ENCODE measurements around the gene ZNF74.
A peak's percentile ranks its signal among the peaks of the same experiment; 100 is the strongest.

ZNF74 gene

GRCh38 chr22:20434264-20434751 is 40.4 kb downstream of the ZNF74 start:
- no peak for DNase-seq

GRCh38 chr22:20434773-20435172 is 40.8 kb downstream of the ZNF74 start:
- DNase-seq, result no peak

GRCh38 chr22:20435436-20436306 is 41.7 kb downstream of the ZNF74 start:
- DNase-seq, result no peak

- DNase-seq, result no peak
Measured at GRCh38 chr22:20436307-20436767, 42.4 kb downstream of the ZNF74 start.

DNA sequence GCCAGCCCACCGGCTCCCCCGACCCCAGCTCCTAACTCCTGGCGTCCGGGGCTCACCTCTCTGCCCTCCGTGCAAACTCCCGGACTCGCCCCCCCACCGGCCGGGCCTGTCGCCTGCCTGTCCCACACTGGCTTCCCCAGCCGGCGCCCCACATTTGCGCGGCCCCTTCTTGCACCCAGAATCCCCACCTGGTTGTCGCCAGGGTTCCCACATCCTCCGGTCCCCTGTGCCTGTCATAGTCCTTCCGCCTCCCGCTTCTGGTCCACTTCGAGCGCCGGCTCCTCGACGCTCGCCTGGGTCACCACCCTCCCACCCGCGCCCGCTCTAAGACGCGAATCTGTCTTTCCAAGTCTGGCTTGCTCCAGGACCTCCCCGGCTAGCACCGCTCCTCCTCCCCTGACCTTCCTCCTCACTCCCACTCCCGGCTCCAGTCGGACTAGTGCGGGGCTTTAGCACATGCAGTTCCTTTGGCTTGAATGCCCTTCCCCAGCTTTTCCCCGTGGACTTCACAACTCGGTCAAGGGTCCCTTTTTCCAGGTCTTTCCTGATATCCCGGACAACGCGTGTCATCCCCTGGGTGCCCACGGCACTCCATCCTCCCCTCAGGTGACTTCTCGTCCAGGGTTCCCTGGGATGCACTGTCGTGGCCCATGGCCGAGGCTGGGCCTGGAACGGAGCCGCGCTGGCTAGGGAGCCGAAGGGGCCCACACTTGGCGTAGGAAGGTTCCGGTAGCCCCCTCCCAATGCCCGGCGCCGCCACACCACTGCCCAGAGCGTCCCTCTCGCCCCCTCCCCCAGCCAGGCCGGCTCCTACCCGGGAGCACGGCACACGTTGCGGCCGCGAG is 43.0 kb downstream of the ZNF74 start:
- peak in 1 of 6 experiments; percentile 22 for DNase-seq

- no peak for DNase-seq
Measured at GRCh38 chr22:20437613-20438426, 43.9 kb downstream of the ZNF74 start, which contains the start of gene SCARF2. Gene SCARF2, minus strand, starts transcription at chr22:20437825. Its CDS starts 71 bp downstream, at chr22:20437754.

DNA sequence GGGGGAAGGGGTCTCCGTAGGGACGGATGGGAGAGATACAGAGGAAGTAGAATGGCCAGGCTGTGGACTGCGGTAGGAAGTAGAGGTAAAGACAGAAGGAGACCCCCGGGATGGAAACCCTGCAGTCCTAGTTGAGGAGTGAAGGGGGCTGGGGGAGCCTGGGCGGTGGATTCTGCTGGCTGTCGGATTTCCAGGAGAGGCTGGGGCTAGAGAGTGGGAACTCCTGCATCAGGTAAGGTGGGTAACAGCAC is 44.4 kb downstream of the ZNF74 start:
- no peak for DNase-seq

- DNase-seq, result no peak
Measured at GRCh38 chr22:20438678-20439492, 44.9 kb downstream of the ZNF74 start.

DNA sequence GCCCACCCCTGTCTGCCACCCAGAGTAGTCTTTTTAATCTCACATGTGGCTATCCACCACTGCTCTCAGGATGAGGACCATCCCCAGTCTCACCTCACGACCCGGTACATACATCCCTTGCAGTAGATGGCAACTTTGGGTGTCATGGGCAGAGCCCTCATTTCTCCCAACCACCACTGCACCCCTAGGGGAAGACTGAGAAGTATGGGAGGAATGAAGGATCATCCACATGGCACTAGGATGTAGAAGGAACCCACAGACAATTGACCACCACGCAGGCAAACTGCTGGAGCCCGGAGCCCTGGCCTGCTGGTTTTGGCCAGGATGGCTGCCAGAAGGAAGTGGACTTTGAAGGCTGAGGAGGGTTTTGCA is 45.6 kb downstream of the ZNF74 start:
- DNase-seq, result no peak

DNA sequence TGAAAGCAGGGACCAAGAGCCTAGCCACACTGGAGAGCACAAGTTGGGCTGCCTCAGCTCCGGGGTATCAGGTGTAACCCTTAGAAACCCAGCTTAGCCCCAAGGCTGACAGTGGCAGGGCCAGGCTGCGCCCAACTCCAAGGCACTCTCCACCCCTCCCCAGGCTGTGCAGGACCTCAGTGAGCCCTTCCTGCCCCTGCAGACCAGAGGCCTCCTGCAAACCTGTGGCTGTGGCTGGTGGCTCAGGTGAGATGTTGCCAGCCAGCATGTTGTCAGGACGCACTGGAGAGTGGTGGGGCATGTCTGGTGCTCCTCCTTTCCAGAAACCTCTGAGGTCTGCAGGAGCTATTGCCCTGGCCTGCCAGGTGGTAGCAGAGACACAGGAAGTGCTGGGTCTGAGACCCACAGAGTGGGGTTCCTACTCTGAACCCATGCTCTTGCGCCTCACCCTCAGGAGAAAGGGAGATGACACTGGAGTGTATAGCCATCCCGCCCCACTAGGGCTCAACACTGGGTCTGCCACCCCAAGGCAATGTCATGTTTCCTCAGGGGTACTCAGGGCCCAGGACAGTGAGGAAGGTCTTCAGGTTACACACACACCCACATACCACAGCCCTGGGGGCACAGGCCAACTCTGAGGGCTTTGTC is 46.1 kb downstream of the ZNF74 start:
- DNase-seq, result no peak

- no peak for DNase-seq
Measured at GRCh38 chr22:20440637-20441591, 47.0 kb downstream of the ZNF74 start.

DNA sequence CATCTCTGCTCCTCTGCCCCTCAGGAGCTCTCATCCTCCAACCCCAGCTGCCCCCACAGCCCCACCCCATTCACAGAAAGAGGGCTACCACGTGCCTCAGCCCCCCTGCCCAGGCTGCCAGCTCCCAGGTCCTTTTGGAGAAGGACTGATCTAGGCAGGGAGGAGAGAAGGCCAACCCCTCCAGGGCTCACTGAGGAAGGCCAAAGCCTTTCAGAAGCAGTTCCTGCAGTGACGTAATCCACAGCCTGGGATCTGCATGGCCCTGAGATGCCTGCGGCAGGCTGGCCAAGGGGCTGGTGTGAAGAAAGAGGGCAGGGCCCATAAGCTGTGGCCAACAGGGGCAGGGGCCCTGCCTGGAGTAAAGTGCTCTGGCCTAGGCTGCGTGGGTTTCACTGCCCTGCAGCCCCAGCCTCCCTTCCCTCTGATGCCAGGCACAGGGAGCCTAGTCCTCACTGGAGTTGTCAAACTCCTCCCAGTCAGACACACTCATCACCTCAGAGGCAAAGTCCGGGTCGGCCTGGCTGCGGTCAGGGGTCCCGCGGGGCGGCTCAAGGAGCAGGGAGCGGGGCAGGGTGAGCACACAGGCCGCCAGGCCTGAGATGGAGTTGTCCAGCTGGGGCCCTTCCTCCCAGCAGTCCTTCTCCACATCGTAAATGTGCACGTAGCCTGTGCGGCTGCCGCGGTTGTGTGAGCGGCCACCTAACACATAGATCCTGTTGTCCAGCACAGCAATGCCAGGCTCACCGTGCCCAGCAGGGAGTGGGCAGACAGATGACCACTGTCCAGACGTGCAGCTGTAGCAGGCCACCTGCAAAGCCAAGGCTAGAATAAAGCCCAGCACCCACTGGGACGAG is 47.9 kb downstream of the ZNF74 start:
- DNase-seq, result no peak

- no peak for DNase-seq
Measured at GRCh38 chr22:20442485-20443284, 48.7 kb downstream of the ZNF74 start.

- no peak for DNase-seq
Measured at GRCh38 chr22:20444325-20444724, 50.4 kb downstream of the ZNF74 start.

GRCh38 chr22:20446383-20446970 is 52.5 kb downstream of the ZNF74 start:
- DNase-seq, result no peak

DNA sequence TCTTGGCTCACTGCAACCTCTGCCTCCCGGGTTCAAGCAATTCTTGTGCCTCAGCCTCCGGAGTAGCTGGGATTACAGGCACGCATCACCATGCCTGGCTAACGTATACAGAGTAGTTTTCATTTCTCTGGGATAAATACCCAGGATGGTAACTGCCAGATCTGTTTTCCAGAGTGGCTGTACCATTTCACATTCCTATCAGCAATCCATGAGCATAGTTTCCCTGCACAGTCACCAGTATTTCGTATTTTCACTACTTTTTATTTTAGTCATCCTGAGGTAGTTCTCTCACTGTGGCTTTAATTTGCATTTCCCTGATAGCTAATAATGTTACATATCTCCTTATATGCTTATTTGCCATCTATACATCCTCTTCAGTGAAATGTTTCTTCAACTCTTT is 54.7 kb downstream of the ZNF74 start:
- DNase-seq, result no peak

DNA sequence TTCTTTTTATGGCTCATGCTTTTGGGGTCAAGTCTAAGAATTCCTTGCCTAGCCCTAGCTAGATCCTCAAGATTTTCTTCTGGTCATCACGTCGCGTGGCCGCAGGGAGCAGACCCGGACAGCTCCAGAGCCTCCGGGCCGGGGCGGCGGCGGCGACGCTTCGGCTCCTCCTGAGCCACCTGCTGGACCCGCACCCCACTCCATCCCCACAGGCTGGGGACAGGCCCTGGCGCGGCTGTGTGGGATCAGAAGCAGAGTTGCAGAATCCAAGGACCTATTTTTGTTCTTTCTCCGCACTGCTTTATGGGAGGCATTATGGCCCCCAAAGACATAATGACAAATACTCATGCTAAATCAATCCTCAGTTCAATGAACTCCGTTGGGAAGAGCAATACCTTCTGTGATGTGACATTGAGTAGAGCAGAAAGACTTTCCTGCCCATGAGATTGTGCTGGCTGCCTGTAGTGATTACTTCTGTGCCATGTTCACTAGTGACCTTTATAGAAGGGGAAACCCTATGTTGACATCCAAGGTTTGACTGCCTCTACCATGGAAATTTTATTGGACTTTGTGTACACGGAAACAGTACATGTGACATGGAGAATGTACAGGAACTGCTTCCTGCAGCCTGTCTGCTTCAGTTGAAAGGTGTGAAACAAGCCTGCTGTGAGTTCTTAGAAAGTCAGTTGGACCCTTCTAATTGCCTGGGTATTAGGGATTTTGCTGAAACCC is 56.0 kb downstream of the ZNF74 start:
- no peak for DNase-seq

All from stimulated activated naive CD4-positive, alpha-beta T cell (primary cell).